Endodermal cell (in vitro differentiated cells): ENCODE results near the gene ACTC1. TPM values are rescaled to one million over a fixed set of nuclear protein-coding genes. Genes with fewer than 3 reads are reported as not detected.

Experiments
- DNase-seq: peaks from one replicate; pipeline ENCODE4 v3.0.0-alpha.2; 2017
- H3K27ac ChIP-seq: 2 replicates; pipeline ENCODE4 v1.5.1; 2013; ENCODE audit warnings: mild to moderate bottlenecking, low read depth, low read length, moderate library complexity
- H3K27me3 ChIP-seq: 2 replicates; pipeline ENCODE4 v1.6.1; 2013; ENCODE audit warnings: mild to moderate bottlenecking, low read length, moderate library complexity; ENCODE audit not compliant: insufficient read depth, control insufficient read depth, poor library complexity, severe bottlenecking
- H3K36me3 ChIP-seq: 2 replicates; pipeline ENCODE4 v1.7.0; 2013; ENCODE audit warnings: mild to moderate bottlenecking, low read length, moderate library complexity; ENCODE audit not compliant: control insufficient read depth, insufficient read depth
- H3K4me1 ChIP-seq: one replicate; pipeline ENCODE4 v1.7.0; 2013; ENCODE audit warnings: low read length; ENCODE audit not compliant: control insufficient read depth, insufficient read depth
- H3K4me3 ChIP-seq: 2 replicates; pipeline ENCODE4 v1.5.1; 2013; ENCODE audit warnings: mild to moderate bottlenecking, low read length, moderate library complexity
- H3K9ac ChIP-seq: 2 replicates; pipeline ENCODE4 v1.6.1; 2013; ENCODE audit warnings: mild to moderate bottlenecking, low read length, moderate library complexity; ENCODE audit not compliant: poor library complexity, severe bottlenecking; ENCODE audit errors: extremely low read depth
- H3K9me3 ChIP-seq: 2 replicates; pipeline ENCODE4 v1.6.1; 2013; ENCODE audit warnings: mild to moderate bottlenecking, low read length, moderate library complexity; ENCODE audit not compliant: control insufficient read depth
- H3K27ac Mint-ChIP-seq: 2 replicates; pipeline ENCODE4 v1.8.0; 2020; ENCODE audit warnings: mixed read lengths
- H3K27me3 Mint-ChIP-seq: 2 replicates; pipeline ENCODE4 v1.8.0; 2021; ENCODE audit warnings: mild to moderate bottlenecking, mixed read lengths; ENCODE audit not compliant: insufficient read depth
- H3K36me3 Mint-ChIP-seq: 2 replicates; pipeline ENCODE4 v1.8.0; 2020; ENCODE audit warnings: low read depth, mixed read lengths
- H3K4me1 Mint-ChIP-seq: 2 replicates; pipeline ENCODE4 v1.8.0; 2020; ENCODE audit warnings: mixed read lengths
- H3K4me3 Mint-ChIP-seq: 2 replicates; pipeline ENCODE4 v1.8.0; 2020; ENCODE audit warnings: mild to moderate bottlenecking, moderate library complexity, mixed read lengths
- H3K9me3 Mint-ChIP-seq: 2 replicates; pipeline ENCODE4 v1.8.0; 2020; ENCODE audit warnings: mild to moderate bottlenecking, mixed read lengths
- CTCF ChIP-seq: fragments of 200-600 bp; sonication (generic); conservative IDR thresholded peaks from 2 replicates; pipeline ENCODE4 v1.5.0; 2021; ENCODE audit warnings: antibody characterized with exemption, mild to moderate bottlenecking
- WGBS, 2 experiments: methylation state at CpG; one replicate each; pipeline versions ENCODE4 v1.1.5 to v1.1.7; 2013; ENCODE audit warnings: missing lambda C conversion rate in 2 of 2, mixed read lengths in 1 of 2; ENCODE audit not compliant: insufficient coverage in 1 of 2, insufficient read length in 1 of 2; 5-methylcytosine and 5-hydroxymethylcytosine counted together
- total RNA-seq, 2 donors: library from RNA; stranded (reverse); fragmentation: NEBNext Ultra II Directional in 1 of 2; extraction: Animal tissue kit (Norgen Biotek cat#: 25700) in 1 of 2; gene quantifications; 2 replicates in 1 of 2; 3 replicates in 1 of 2; pipeline ENCODE4 v1.2.1, GENCODE V29; 2021

The ACTC1 gene
- total RNA-seq, 2 donors from 2014 or later: 42.5 to 58.2 TPM

- Histone ChIP-seq H3K4me1 (no peaks in the 10 kb centered on the region), H3K36me3 (no peaks in the 10 kb centered on the region), H3K27ac (no peak overlapping the region), H3K9me3 (no peaks in the 10 kb centered on the region), H3K4me3 (no peak overlapping the region), H3K9ac (no peak overlapping the region), H3K27me3 (no peaks in the 10 kb centered on the region)
- WGBS, 2 experiments: 71 to 79% methylated on average over 1 to 2 of the region's 3 CpGs
- DNase-seq: no peak
- Mint-ChIP-seq H3K27ac (no peak overlapping the region), H3K27me3 (peaks cover 28% of the 10 kb centered on the region), H3K4me1 (no peaks in the 10 kb centered on the region), H3K9me3 (peaks cover 12% of the 10 kb centered on the region), H3K4me3 (no peak overlapping the region), H3K36me3 (no peaks in the 10 kb centered on the region)
- no peak for TF ChIP-seq CTCF
These were observed 12.4 kb downstream of the ACTC1 start for GRCh38 chr15:34782901-34783300.

- no peak overlapping the region for H3K4me3 ChIP-seq
- TF ChIP-seq CTCF: no peak
- H3K4me3 Mint-ChIP-seq: no peak overlapping the region
- no peaks in the 10 kb centered on the region for H3K27me3 ChIP-seq
- no peak overlapping the region for H3K27ac Mint-ChIP-seq
- no peak overlapping the region for H3K9ac ChIP-seq
- peaks cover 12% of the 10 kb centered on the region for H3K9me3 Mint-ChIP-seq
- no peak for DNase-seq
- H3K27me3 Mint-ChIP-seq: peaks cover 25% of the 10 kb centered on the region
- H3K36me3 ChIP-seq: no peaks in the 10 kb centered on the region
- H3K27ac ChIP-seq: no peak overlapping the region
- no peaks in the 10 kb centered on the region for H3K36me3 Mint-ChIP-seq
- no peaks in the 10 kb centered on the region for H3K4me1 Mint-ChIP-seq
- no peaks in the 10 kb centered on the region for H3K9me3 ChIP-seq
- no peaks in the 10 kb centered on the region for H3K4me1 ChIP-seq
- 86% methylated on average over 1 of the region's 2 CpGs; no CpG with 5 or more reads in 1 of the 2 experiments for WGBS, 2 experiments
These were observed 14.6 kb downstream of the ACTC1 start for GRCh38 chr15:34780725-34781124.

- DNase-seq: no peak
- Histone ChIP-seq H3K4me3 (no peak overlapping the region), H3K27me3 (no peaks in the 10 kb centered on the region), H3K9me3 (no peaks in the 10 kb centered on the region), H3K4me1 (no peaks in the 10 kb centered on the region), H3K27ac (no peak overlapping the region), H3K9ac (no peak overlapping the region), H3K36me3 (no peaks in the 10 kb centered on the region)
- H3K27ac Mint-ChIP-seq: no peak overlapping the region
- H3K27me3 Mint-ChIP-seq: no peaks in the 10 kb centered on the region
- no peak overlapping the region for H3K4me3 Mint-ChIP-seq
- no peaks in the 10 kb centered on the region for H3K4me1 Mint-ChIP-seq
- TF ChIP-seq CTCF: no peak
- WGBS, 2 experiments: 88 to 100% methylated on average over 1 of the region's 2 CpGs
- no peaks in the 10 kb centered on the region for H3K36me3 Mint-ChIP-seq
- peaks cover 12% of the 10 kb centered on the region for H3K9me3 Mint-ChIP-seq
These were observed 18.7 kb downstream of the ACTC1 start for GRCh38 chr15:34776606-34777105.
